ENCODE results near the gene GPR146.

DNA sequence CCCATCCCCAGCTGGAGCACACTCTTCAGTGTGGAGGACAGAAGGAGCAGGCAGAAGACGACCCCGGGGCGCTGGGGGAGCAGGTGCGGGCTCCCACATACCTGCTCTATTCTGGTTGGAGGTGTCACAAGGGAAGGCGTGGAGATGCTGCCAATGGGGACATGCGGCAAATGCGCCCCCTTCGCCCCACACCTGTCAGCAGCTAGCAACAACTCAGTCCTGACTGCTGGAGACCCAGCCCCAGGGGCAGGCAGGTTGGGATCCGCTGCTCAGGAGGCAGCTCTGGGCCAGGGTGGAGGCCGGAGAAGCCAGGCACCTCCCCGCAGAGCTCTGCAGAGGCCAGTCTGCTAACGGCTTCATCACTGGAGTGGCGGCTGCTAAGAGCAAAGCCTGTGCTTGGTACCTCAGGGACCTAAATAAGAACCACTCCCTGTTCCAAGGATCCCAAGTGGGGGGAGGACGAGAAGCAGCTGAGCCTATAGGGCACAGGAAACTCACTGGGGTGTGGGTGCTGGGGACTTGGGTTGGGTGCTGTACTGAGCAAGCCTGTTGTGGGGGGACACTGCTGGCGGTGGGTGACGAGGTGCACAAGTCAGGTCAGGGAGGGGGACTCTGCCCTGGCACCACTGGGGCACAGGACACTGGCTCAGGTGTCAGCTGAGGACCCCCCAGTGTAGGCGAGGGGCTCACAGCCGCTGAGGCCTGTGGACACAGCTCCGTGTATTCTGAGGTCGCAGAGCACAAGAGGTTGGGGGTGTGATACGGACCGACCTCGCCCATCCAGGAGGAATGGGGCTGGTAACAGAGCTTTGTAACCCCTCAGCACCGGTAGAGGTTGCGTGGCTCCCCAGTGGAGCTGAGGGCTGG lies 19.2 kb upstream of the GPR146 start:
- TF ChIP-seq, protein P1, sequence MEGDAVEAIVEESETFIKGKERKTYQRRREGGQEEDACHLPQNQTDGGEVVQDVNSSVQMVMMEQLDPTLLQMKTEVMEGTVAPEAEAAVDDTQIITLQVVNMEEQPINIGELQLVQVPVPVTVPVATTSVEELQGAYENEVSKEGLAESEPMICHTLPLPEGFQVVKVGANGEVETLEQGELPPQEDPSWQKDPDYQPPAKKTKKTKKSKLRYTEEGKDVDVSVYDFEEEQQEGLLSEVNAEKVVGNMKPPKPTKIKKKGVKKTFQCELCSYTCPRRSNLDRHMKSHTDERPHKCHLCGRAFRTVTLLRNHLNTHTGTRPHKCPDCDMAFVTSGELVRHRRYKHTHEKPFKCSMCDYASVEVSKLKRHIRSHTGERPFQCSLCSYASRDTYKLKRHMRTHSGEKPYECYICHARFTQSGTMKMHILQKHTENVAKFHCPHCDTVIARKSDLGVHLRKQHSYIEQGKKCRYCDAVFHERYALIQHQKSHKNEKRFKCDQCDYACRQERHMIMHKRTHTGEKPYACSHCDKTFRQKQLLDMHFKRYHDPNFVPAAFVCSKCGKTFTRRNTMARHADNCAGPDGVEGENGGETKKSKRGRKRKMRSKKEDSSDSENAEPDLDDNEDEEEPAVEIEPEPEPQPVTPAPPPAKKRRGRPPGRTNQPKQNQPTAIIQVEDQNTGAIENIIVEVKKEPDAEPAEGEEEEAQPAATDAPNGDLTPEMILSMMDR (IDR thresholded peaks at IDR 0.05) = no peak
- no peak for TF ChIP-seq POLR2A (IDR thresholded peaks at IDR 0.05)

Measured in stomach (tissue), 4 donors.